AG09309 (cell line): ENCODE data around the gene LTC4S.

ENCODE experiments used
- DNase-seq: peaks from one replicate; pipeline ENCODE4 v3.0.0-alpha.2; 2010; ENCODE audit warnings: low read depth
- H3K4me3 ChIP-seq: 2 replicates; pipeline ENCODE4 v1.5.1; 2011; ENCODE audit warnings: mild to moderate bottlenecking, low read depth, low read length, moderate library complexity; ENCODE audit not compliant: control insufficient read depth
- CTCF ChIP-seq: IDR thresholded peaks from 2 replicates; pipeline ENCODE4 v1.5.1; 2011; ENCODE audit warnings: mild to moderate bottlenecking, low read depth, low read length, inconsistent platforms; ENCODE audit not compliant: insufficient read depth, control insufficient read depth; ENCODE audit errors: missing control alignments

Gene LTC4S

GRCh38 chr5:179812135-179812825, 18.5 kb downstream of the LTC4S start:
- TF ChIP-seq CTCF: no peak
- no peak overlapping the region for H3K4me3 ChIP-seq
- no peak for DNase-seq

GRCh38 chr5:179812997-179813607, 19.3 kb downstream of the LTC4S start:
- TF ChIP-seq CTCF: no peak
- DNase-seq: no peak
- H3K4me3 ChIP-seq: no peak overlapping the region

GRCh38 chr5:179814090-179814489, 20.3 kb downstream of the LTC4S start:
- H3K4me3 ChIP-seq: no peak overlapping the region
- DNase-seq: no peak
- TF ChIP-seq CTCF: no peak

- TF ChIP-seq CTCF: no peak
- DNase-seq: no peak
- no peak overlapping the region for H3K4me3 ChIP-seq
Observed at GRCh38 chr5:179815491-179816249, 21.9 kb downstream of the LTC4S start.

- no peak for TF ChIP-seq CTCF
- peak overlapping the region; percentile 40 for H3K4me3 ChIP-seq
- no peak for DNase-seq
Observed at GRCh38 chr5:179816401-179816795, 22.6 kb downstream of the LTC4S start.

GRCh38 chr5:179816796-179817469, 23.1 kb downstream of the LTC4S start:
- H3K4me3 ChIP-seq: peak overlapping the region; percentile 40
- DNase-seq: no peak
- peak; percentile 5 for TF ChIP-seq CTCF
